ENCODE data around the gene ZBTB25. TPM values are rescaled to one million over a fixed set of nuclear protein-coding genes. Genes with fewer than 3 reads are reported as not detected.

ZBTB25 gene
- total and polyA plus RNA-seq, 7 donors = 0.69 to 24.6 (median 9.6) TPM

- intact Hi-C loops (cut with DNase I) = no loop called here
- 86 to 90% methylated on average over 1 of the region's 1 CpG for WGBS, 2 donors
- no peaks in the 10 kb centered on the region for H3K9me3 ChIP-seq
- no peak overlapping the region for H3K27ac ChIP-seq
- peaks cover 0 to 23% (median 0%) of the 10 kb centered on the region in 4 donors for H3K36me3 ChIP-seq
- no peaks in the 10 kb centered on the region for H3K27me3 ChIP-seq
- no peak for DNase-seq
- H3K4me1 ChIP-seq = no peaks in the 10 kb centered on the region
- TF ChIP-seq POLR2AphosphoS5 (IDR thresholded peaks at IDR 0.05) = no peak
- no peak for TF ChIP-seq POLR2A (IDR thresholded peaks at IDR 0.05)
- TF ChIP-seq EP300 (IDR thresholded peaks at IDR 0.05) = no peak
- TF ChIP-seq, protein P1, sequence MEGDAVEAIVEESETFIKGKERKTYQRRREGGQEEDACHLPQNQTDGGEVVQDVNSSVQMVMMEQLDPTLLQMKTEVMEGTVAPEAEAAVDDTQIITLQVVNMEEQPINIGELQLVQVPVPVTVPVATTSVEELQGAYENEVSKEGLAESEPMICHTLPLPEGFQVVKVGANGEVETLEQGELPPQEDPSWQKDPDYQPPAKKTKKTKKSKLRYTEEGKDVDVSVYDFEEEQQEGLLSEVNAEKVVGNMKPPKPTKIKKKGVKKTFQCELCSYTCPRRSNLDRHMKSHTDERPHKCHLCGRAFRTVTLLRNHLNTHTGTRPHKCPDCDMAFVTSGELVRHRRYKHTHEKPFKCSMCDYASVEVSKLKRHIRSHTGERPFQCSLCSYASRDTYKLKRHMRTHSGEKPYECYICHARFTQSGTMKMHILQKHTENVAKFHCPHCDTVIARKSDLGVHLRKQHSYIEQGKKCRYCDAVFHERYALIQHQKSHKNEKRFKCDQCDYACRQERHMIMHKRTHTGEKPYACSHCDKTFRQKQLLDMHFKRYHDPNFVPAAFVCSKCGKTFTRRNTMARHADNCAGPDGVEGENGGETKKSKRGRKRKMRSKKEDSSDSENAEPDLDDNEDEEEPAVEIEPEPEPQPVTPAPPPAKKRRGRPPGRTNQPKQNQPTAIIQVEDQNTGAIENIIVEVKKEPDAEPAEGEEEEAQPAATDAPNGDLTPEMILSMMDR (IDR thresholded peaks at IDR 0.05) = no peak
- H3K4me3 ChIP-seq = no peak overlapping the region
Measured at GRCh38 chr14:64401949-64402348, 101.7 kb downstream of the ZBTB25 start.

DNA sequence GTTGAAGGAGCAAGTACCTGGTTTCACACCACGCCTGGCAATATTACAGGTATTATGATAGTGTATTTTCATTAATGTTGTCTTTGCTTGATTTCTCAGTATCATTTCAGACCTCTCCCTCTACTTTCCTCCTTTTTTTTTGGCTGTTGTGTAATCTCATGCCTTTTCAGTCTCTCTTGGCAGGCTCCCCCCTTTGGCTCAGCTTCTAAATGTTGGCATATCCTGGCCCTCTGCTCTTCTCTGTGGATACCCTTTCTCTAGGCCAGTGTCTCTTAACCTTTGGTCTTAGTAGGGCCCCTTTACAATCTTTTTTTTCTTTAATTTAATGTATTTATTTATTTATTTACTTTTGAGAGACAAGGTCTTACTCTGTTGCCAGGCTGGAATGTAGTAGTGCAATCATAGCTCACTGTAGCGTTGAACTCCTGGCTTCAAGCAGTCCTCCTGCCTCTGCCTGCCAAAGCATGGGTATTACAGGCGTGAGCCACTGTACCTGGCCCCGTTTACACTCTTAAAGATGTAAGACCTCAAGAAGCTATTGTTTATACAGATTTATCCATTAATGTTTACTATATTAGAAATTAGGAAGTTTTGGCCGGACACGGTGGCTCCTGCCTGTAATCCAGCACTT, 102.7 kb downstream of the ZBTB25 start:
- intact Hi-C loops (cut with DNase I) = no loop called here
- no peak for DNase-seq
- TF ChIP-seq EP300 (IDR thresholded peaks at IDR 0.05) (no peak), POLR2A (IDR thresholded peaks at IDR 0.05) (no peak), POLR2AphosphoS5 (IDR thresholded peaks at IDR 0.05) (no peak)
- TF ChIP-seq, protein P1 (IDR thresholded peaks at IDR 0.05) = no peak

More for the DNA sequence above, 102.7 kb downstream of the ZBTB25 start:
- Histone ChIP-seq H3K4me3 (no peak overlapping the region), H3K27me3 (no peaks in the 10 kb centered on the region), H3K36me3 (peaks cover 0 to 23% (median 0%) of the 10 kb centered on the region in 4 donors), H3K27ac (no peak overlapping the region), H3K4me1 (no peaks in the 10 kb centered on the region), H3K9me3 (no peaks in the 10 kb centered on the region)
- WGBS, 2 donors = 81 to 87% methylated on average over 6 of the region's 6 CpGs

Small RNAs within 50 kb of the gene (small RNA-seq; reads per million reads assigned to genes)
- 0 reads per million in 3 donors for gene AL049869.4

Other genes with a start within 250 kb of the ZBTB25 start
- 1 to 10 TPM in 1 of 4 donors, under 1 TPM in 2, not detected in 1; 0.16 to 1.8 (median 0.27) TPM for gene ESR2, start 209.5 kb downstream of the ZBTB25 start, total RNA-seq
- gene ESR2, start 209.5 kb downstream of the ZBTB25 start, polyA plus RNA-seq = under 1 TPM in 1 of 3 donors, not detected in 2; 0.55 TPM
- gene MTHFD1, start 115.5 kb downstream of the ZBTB25 start, total RNA-seq = 10 to 100 TPM; 20.5 to 36.0 (median 26.1) TPM
- gene MTHFD1, start 115.5 kb downstream of the ZBTB25 start, polyA plus RNA-seq = 10 to 100 TPM; 12.0 to 45.6 (median 16.9) TPM
- gene AKAP5, start 38.3 kb downstream of the ZBTB25 start, total RNA-seq = 1 to 10 TPM in 1 of 4 donors, under 1 TPM in 3; 0.33 to 1.7 (median 0.76) TPM
- 1 to 10 TPM; 2.0 to 7.2 (median 4.4) TPM for gene AKAP5, start 38.3 kb downstream of the ZBTB25 start, polyA plus RNA-seq
- 10 to 100 TPM; 37.2 to 52.9 (median 45.3) TPM for gene ZBTB1, start 932 bp upstream of the ZBTB25 start, total RNA-seq
- 10 to 100 TPM in 1 of 3 donors, 1 to 10 TPM in 2; 6.0 to 17.4 (median 9.6) TPM for gene ZBTB1, start 932 bp upstream of the ZBTB25 start, polyA plus RNA-seq
- 100 to 1,000 TPM in 2 of 4 donors, 10 to 100 TPM in 2; 80.3 to 172 (median 102) TPM for gene HSPA2, start 36.9 kb upstream of the ZBTB25 start, total RNA-seq
- gene HSPA2, start 36.9 kb upstream of the ZBTB25 start, polyA plus RNA-seq = 10 to 100 TPM; 28.7 to 37.2 (median 34.3) TPM
- gene PPP1R36, start 46.1 kb upstream of the ZBTB25 start, total RNA-seq = 1 to 10 TPM in 2 of 4 donors, not detected in 2; 1.1 to 2.2 TPM
- gene PPP1R36, start 46.1 kb upstream of the ZBTB25 start, polyA plus RNA-seq = 1 to 10 TPM; 2.3 to 8.6 (median 8.4) TPM
- 10 to 100 TPM; 34.4 to 67.9 (median 52.3) TPM for gene PLEKHG3, start 200.6 kb upstream of the ZBTB25 start, total RNA-seq
- 10 to 100 TPM; 16.9 to 26.8 (median 17.4) TPM for gene PLEKHG3, start 200.6 kb upstream of the ZBTB25 start, polyA plus RNA-seq

All from sigmoid colon (tissue), 7 donors.